Measurements from ENCODE around the gene KLHDC1. TPM values are rescaled to one million over a fixed set of nuclear protein-coding genes. Genes with fewer than 3 reads are reported as not detected.
A peak's percentile ranks its signal among the peaks of the same experiment; 100 is the strongest.
"Not testable (repeated sequence)": the region's sequence is repeated elsewhere in the genome, so short reads cannot be mapped to it uniquely, and the experiment has no call there.

The KLHDC1 gene
- total and polyA plus RNA-seq, 5 donors from 2014 or later, result 1.2 to 3.9 (median 2.0) TPM

DNA sequence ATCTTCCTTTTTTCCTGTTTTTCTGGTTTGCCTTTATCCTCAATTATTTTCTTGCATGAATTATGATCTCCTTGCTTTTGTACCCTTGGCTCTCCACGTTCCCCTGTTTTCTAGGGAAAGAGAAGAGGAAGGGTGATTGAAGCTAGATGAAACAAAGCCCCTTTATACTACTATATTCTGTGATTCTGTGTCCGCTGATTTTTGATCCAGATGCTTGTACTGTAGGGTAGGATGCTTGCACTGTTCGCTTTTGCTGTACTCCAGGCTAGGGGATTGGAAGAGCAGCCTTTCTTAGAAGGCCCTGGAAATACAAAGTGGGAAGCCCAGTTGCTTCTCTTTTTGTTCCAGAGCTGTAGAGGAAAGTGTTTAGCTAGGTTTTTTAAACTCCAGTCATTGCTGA lies 40.0 kb downstream of the KLHDC1 start:
- H3K9me3 ChIP-seq (ENCODE audit: control insufficient read depth in 2 of 2, low read length in 2 of 2), result no peaks in the 10 kb centered on the region
- no peak overlapping the region for H3K27ac ChIP-seq (ENCODE audit: insufficient read depth, low read length, poor library complexity, severe bottlenecking)
- H3K4me3 ChIP-seq (ENCODE audit: low read depth, low read length), result no peak overlapping the region
- Mint-ChIP-seq H3K36me3 (peaks cover 24% of the 10 kb centered on the region), H3K4me1 (peaks cover 0 to 4% (median 0%) of the 10 kb centered on the region in 4 donors), H3K27me3 (no peaks in the 10 kb centered on the region), H3K27ac (no peak overlapping the region), H3K9me3 (no peaks in the 10 kb centered on the region), H3K4me3 (no peak overlapping the region)
- DNase-seq (no peak), ATAC-seq (ENCODE audit: low read depth in 2 of 2) (no peak)
- no peaks in the 10 kb centered on the region for H3K4me1 ChIP-seq (ENCODE audit: control insufficient read depth, insufficient read depth, low read length, poor library complexity, severe bottlenecking)
- no peaks in the 10 kb centered on the region for H3K27me3 ChIP-seq (ENCODE audit: control insufficient read depth, insufficient read depth, low read length)
- no peaks in the 10 kb centered on the region for H3K36me3 ChIP-seq (ENCODE audit: control insufficient read depth, insufficient read depth, low read length)

DNA sequence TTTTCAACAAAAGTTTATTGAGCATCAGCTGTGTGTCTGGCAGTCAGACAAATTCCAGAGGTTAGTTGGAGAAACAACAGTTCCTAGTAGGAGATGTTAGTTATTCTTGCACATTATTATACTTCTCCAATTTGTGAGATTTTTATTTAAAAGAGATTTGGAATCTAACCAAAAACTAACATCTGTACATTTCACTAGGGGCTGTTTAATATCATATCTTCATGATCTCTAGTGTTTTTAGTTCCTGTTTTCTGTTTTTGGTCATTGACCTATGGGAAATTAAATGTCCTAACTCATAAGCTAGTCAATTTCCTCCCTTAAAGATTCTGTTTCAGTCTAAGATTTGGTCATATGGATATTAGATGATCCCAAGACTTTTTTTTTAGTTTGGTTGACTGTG lies 40.9 kb downstream of the KLHDC1 start:
- Histone ChIP-seq H3K9me3 (ENCODE audit: control insufficient read depth in 2 of 2, low read length in 2 of 2) (no peaks in the 10 kb centered on the region), H3K27me3 (ENCODE audit: control insufficient read depth, insufficient read depth, low read length) (no peaks in the 10 kb centered on the region), H3K36me3 (ENCODE audit: control insufficient read depth, insufficient read depth, low read length) (no peaks in the 10 kb centered on the region), H3K27ac (ENCODE audit: insufficient read depth, low read length, poor library complexity, severe bottlenecking) (no peak overlapping the region), H3K4me1 (ENCODE audit: control insufficient read depth, insufficient read depth, low read length, poor library complexity, severe bottlenecking) (no peaks in the 10 kb centered on the region), H3K4me3 (ENCODE audit: low read depth, low read length) (no peak overlapping the region)
- peak overlapping the region in 1 of 3 donors; percentile 17 for H3K27ac Mint-ChIP-seq
- no peak for ATAC-seq (ENCODE audit: low read depth in 2 of 2)
- peaks cover 24% of the 10 kb centered on the region for H3K36me3 Mint-ChIP-seq
- H3K4me3 Mint-ChIP-seq, result no peak overlapping the region
- peaks cover 0 to 4% (median 0%) of the 10 kb centered on the region in 4 donors for H3K4me1 Mint-ChIP-seq
- DNase-seq, result no peak
- H3K27me3 Mint-ChIP-seq, result no peaks in the 10 kb centered on the region
- H3K9me3 Mint-ChIP-seq, result no peaks in the 10 kb centered on the region

DNA sequence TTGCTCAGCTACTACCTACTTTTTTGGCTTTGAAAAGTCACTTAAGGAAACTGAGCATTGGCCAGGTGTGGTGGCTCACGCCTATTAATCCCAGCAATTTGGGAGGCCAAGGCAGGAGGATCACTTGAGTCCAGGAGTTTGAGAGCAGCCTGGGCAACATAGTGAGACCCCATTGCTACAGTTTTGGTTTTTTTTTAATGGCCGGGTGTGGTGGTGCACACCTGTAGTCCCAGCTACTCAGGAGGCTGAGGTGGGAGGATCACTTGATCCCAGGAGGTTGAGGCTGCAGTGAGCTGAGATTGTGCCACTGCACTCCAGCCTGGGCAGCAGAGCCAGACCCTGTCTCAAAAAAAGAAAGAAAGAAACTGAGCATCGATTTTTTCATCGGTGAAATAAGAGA lies 42.7 kb downstream of the KLHDC1 start:
- not testable (repeated sequence) for H3K9me3 ChIP-seq (ENCODE audit: control insufficient read depth in 2 of 2, low read length in 2 of 2); H3K9me3 Mint-ChIP-seq; H3K27me3 Mint-ChIP-seq; DNase-seq; H3K4me3 Mint-ChIP-seq; ATAC-seq (ENCODE audit: low read depth in 2 of 2); H3K4me1 ChIP-seq (ENCODE audit: control insufficient read depth, insufficient read depth, low read length, poor library complexity, severe bottlenecking); H3K27ac Mint-ChIP-seq; H3K4me1 Mint-ChIP-seq; H3K27me3 ChIP-seq (ENCODE audit: control insufficient read depth, insufficient read depth, low read length); H3K36me3 ChIP-seq (ENCODE audit: control insufficient read depth, insufficient read depth, low read length); H3K4me3 ChIP-seq (ENCODE audit: low read depth, low read length); H3K27ac ChIP-seq (ENCODE audit: insufficient read depth, low read length, poor library complexity, severe bottlenecking)
- H3K36me3 Mint-ChIP-seq, result peaks cover 21% of the 10 kb centered on the region

DNA sequence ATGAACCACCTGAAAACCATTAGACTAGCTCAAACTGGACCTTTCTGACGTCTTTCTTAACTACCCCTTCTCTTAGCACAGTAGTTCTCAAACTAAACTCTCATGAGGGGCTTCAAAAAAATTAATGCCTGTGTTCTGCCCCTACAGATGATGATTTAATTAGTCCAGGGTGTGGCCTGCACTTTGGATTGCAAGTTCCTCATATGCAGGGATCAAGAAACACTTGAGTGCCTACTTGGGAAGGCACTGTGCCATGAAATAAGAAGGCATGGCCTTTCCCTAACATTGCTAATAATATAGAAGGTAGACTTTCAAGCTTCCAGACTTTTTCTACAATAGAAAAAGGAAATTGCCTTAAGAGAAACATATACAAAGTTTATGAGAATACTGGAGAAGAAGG lies 52.3 kb downstream of the KLHDC1 start:
- no peak for DNase-seq
- Mint-ChIP-seq H3K36me3 (peaks cover 31% of the 10 kb centered on the region), H3K4me3 (no peak overlapping the region), H3K27me3 (no peaks in the 10 kb centered on the region), H3K9me3 (no peaks in the 10 kb centered on the region), H3K27ac (no peak overlapping the region), H3K4me1 (peaks cover 0 to 4% (median 0%) of the 10 kb centered on the region in 4 donors)
- H3K36me3 ChIP-seq (ENCODE audit: control insufficient read depth, insufficient read depth, low read length), result peaks cover 7% of the 10 kb centered on the region
- no peak for ATAC-seq (ENCODE audit: low read depth in 2 of 2)
- no peak overlapping the region for H3K27ac ChIP-seq (ENCODE audit: insufficient read depth, low read length, poor library complexity, severe bottlenecking)
- H3K9me3 ChIP-seq (ENCODE audit: control insufficient read depth in 2 of 2, low read length in 2 of 2), result no peaks in the 10 kb centered on the region
- H3K4me3 ChIP-seq (ENCODE audit: low read depth, low read length), result no peak overlapping the region
- H3K4me1 ChIP-seq (ENCODE audit: control insufficient read depth, insufficient read depth, low read length, poor library complexity, severe bottlenecking), result no peaks in the 10 kb centered on the region
- H3K27me3 ChIP-seq (ENCODE audit: control insufficient read depth, insufficient read depth, low read length), result no peaks in the 10 kb centered on the region

DNA sequence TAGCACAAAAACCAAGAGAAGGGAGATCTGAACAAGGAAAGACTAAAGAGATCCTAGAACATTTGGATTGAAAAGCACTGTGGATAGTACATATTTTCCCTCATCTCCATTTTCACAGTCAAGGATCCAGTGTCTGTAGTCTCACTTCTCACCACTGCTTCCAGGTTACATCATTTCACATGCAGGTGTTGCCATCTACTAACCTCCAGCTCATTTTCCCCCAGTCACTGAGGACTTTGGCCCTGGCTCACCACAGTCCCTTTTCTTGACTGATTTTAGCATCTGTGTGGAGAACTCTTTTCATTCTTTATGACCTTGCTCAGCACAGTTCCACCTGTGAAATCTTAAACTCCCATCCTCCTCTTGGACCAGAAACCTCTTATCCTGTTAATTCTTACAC lies 53.6 kb downstream of the KLHDC1 start:
- not testable (repeated sequence) for ATAC-seq (ENCODE audit: low read depth in 2 of 2); H3K4me1 Mint-ChIP-seq; DNase-seq; H3K4me1 ChIP-seq (ENCODE audit: control insufficient read depth, insufficient read depth, low read length, poor library complexity, severe bottlenecking); H3K27ac Mint-ChIP-seq; H3K27ac ChIP-seq (ENCODE audit: insufficient read depth, low read length, poor library complexity, severe bottlenecking); H3K27me3 ChIP-seq (ENCODE audit: control insufficient read depth, insufficient read depth, low read length); H3K9me3 ChIP-seq (ENCODE audit: control insufficient read depth in 2 of 2, low read length in 2 of 2); H3K4me3 ChIP-seq (ENCODE audit: low read depth, low read length); H3K4me3 Mint-ChIP-seq; H3K27me3 Mint-ChIP-seq; H3K36me3 ChIP-seq (ENCODE audit: control insufficient read depth, insufficient read depth, low read length); H3K9me3 Mint-ChIP-seq
- H3K36me3 Mint-ChIP-seq, result peaks cover 33% of the 10 kb centered on the region

DNA sequence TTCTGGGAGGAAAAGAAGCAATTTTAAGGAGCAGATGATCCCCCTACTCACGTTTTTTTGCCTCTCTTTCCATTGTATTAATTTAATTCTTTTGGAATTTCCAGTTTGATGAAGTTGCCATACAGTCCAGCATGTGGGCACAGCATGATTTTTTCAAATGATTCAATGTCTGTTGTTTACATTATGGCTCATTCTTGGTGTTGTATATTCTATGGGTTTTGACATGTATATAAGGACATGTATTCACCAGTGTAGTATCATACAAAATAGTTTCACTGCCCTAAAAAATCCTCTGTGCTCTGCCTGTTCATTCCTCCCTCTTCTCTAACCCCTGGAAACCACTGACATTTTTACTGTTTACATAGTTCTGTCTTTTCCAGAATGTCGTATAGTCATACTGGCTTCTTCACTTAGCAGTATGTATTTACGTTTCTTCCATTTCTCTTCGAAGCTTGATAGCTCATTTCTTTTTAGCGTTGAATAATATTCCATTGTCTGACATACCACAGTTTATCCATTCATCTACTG lies 61.7 kb downstream of the KLHDC1 start:
- no peaks in the 10 kb centered on the region for H3K36me3 ChIP-seq (ENCODE audit: control insufficient read depth, insufficient read depth, low read length)
- Mint-ChIP-seq H3K27ac (peak overlapping the region in 1 of 3 donors; percentile 43), H3K27me3 (peaks cover 7% of the 10 kb centered on the region), H3K36me3 (peaks cover 4% of the 10 kb centered on the region), H3K4me3 (no peak overlapping the region), H3K4me1 (peaks cover 0 to 4% (median 2%) of the 10 kb centered on the region in 4 donors), H3K9me3 (peaks cover 0 to 3% (median 0%) of the 10 kb centered on the region in 7 donors)
- no peak overlapping the region for H3K4me3 ChIP-seq (ENCODE audit: low read depth, low read length)
- ATAC-seq (ENCODE audit: low read depth in 2 of 2) (no peak), DNase-seq (no peak)
- H3K27me3 ChIP-seq (ENCODE audit: control insufficient read depth, insufficient read depth, low read length), result no peaks in the 10 kb centered on the region
- no peaks in the 10 kb centered on the region for H3K9me3 ChIP-seq (ENCODE audit: control insufficient read depth in 2 of 2, low read length in 2 of 2)
- no peaks in the 10 kb centered on the region for H3K4me1 ChIP-seq (ENCODE audit: control insufficient read depth, insufficient read depth, low read length, poor library complexity, severe bottlenecking)
- no peak overlapping the region for H3K27ac ChIP-seq (ENCODE audit: insufficient read depth, low read length, poor library complexity, severe bottlenecking)

DNA sequence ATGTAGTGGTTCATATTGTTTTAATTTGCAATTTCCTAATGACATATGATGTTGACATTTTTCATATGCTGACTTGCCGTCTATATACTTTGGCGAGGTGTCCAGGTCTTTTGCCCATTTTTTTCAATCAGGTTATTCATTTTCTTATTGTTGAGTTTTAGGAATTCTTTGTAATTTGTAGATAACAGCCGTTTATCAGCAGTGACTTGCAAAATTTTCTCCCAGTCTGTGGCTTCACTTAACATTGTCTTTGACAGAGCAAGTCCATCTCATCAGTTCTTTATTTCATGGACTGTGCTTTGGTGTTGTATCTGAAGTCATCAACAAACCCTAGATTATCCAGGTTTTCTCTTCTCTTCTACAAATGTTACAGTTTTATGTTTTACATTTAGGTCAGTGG lies 62.5 kb downstream of the KLHDC1 start:
- Mint-ChIP-seq H3K4me1 (peaks cover 0 to 10% (median 5%) of the 10 kb centered on the region in 4 donors), H3K36me3 (no peaks in the 10 kb centered on the region), H3K4me3 (no peak overlapping the region), H3K27me3 (peaks cover 14% of the 10 kb centered on the region), H3K9me3 (peaks cover 0 to 3% (median 0%) of the 10 kb centered on the region in 7 donors), H3K27ac (no peak overlapping the region)
- no peak overlapping the region for H3K27ac ChIP-seq (ENCODE audit: insufficient read depth, low read length, poor library complexity, severe bottlenecking)
- no peak overlapping the region for H3K4me3 ChIP-seq (ENCODE audit: low read depth, low read length)
- no peaks in the 10 kb centered on the region for H3K9me3 ChIP-seq (ENCODE audit: control insufficient read depth in 2 of 2, low read length in 2 of 2)
- ATAC-seq (ENCODE audit: low read depth in 2 of 2) (no peak), DNase-seq (no peak)
- H3K4me1 ChIP-seq (ENCODE audit: control insufficient read depth, insufficient read depth, low read length, poor library complexity, severe bottlenecking), result no peaks in the 10 kb centered on the region
- H3K36me3 ChIP-seq (ENCODE audit: control insufficient read depth, insufficient read depth, low read length), result no peaks in the 10 kb centered on the region
- no peaks in the 10 kb centered on the region for H3K27me3 ChIP-seq (ENCODE audit: control insufficient read depth, insufficient read depth, low read length)

DNA sequence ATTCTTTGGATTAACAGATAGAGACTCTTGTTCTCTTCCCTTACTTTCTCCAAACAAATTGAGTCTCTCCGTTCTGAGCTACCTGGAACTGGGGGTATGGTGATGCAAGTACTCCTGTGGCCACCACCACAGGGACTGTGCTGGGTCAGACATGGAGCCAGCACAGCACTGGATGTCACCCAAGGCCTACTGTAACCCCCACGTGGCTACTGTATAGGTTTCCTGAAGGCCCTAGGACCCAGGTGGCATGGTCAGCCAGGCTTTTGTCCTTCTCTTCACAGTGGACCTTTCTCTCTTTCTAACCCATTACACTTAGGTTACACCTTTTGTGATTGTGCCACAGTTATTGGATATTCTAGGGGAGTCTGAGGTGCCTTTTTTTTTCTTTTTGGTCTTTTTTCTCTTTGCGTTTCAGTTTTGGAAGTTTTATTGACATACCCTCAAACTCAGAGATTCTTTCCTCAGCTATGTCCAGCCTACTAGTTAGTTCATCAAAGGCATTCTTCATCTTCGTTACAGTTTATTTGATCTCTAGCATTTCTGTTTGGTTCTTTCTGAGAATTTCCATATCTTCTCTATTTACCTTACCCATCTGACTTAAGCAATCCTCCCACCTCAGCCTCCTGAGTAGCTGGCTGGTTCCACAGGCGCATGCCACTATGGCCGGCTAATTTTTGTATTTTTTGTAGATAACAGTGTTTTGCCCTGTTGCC lies 69.1 kb downstream of the KLHDC1 start:
- no peak overlapping the region for H3K4me3 ChIP-seq (ENCODE audit: low read depth, low read length)
- Mint-ChIP-seq H3K27ac (no peak overlapping the region), H3K4me1 (peaks cover 2 to 11% (median 6%) of the 10 kb centered on the region in 4 donors), H3K36me3 (peaks cover 6% of the 10 kb centered on the region), H3K27me3 (peaks cover 14% of the 10 kb centered on the region), H3K9me3 (peaks cover 0 to 5% (median 0%) of the 10 kb centered on the region in 7 donors), H3K4me3 (no peak overlapping the region)
- no peaks in the 10 kb centered on the region for H3K9me3 ChIP-seq (ENCODE audit: control insufficient read depth in 2 of 2, low read length in 2 of 2)
- DNase-seq, result no peak
- no peaks in the 10 kb centered on the region for H3K27me3 ChIP-seq (ENCODE audit: control insufficient read depth, insufficient read depth, low read length)
- H3K27ac ChIP-seq (ENCODE audit: insufficient read depth, low read length, poor library complexity, severe bottlenecking), result no peak overlapping the region
- H3K36me3 ChIP-seq (ENCODE audit: control insufficient read depth, insufficient read depth, low read length), result no peaks in the 10 kb centered on the region
- ATAC-seq (ENCODE audit: low read depth in 2 of 2), result no peak
- peaks cover 5% of the 10 kb centered on the region for H3K4me1 ChIP-seq (ENCODE audit: control insufficient read depth, insufficient read depth, low read length, poor library complexity, severe bottlenecking)

Measured in CD4-positive, CD25-positive, alpha-beta regulatory T cell (primary cell).